Dedifferentiated amniotic fluid mesenchymal stem cell (primary cell): ENCODE data around the gene NKD1.

ENCODE experiments used
- DNase-seq: peaks from one replicate; pipeline ENCODE4 v3.0.0-alpha.2; 2016; ENCODE audit errors: extremely low spot score

NKD1 gene

DNA sequence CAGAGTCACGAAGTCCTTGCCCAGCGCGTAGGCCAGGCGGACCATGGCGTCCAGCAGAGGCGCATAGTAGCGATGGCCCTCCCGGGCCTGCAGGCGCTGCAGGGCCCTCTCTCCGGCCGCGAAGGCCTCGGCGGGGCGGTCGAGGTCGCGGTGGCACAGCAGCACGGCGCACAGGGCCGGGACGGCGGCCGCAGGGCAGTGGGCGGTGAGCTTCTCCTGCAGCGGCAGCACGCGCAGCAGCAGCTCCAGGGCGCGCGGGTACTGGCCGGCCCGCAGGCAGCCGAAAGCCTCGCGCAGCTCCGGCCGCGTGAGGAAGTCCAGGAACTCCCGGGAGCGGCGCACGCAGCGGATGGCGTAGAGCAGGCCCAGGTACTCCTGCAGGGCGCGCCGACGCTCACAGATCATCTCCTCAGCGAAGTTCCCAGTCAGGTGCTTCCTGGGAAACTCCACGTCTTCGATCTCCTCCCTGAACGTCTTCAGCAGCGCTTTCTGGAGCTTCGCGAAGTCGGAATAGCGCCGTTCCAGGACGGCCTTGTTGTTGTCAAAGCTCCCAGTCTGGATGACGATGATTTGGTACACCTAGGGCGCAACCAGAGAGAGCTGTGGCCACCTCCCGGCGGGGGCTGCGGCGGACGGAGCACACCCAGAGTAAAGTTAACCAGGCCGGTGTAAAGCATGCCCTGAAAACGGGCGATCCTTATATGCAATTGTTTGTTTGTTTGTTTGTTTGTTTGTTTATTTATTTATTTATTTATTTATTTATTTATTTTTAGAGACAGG is 125.5 kb downstream of the NKD1 start:
- no peak for DNase-seq

DNA sequence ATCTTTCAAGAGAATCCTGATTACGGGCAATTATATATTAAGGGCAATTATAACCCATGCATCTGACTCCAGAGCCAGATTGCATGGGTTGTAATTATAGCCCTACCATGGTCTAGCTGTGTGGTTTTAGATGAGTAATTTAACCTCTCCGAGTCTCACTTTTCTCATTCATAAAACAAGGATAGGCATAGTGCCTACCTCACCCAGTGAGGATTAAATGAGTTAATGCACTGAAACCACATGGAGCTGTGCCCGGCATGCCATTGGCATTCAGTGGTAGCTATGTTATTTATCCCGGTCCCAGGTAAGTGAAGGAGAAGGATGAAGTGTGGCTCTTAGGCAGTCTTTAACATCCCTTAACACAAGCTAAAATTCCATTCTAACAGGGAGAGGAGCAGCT is 126.6 kb downstream of the NKD1 start:
- no peak for DNase-seq

DNA sequence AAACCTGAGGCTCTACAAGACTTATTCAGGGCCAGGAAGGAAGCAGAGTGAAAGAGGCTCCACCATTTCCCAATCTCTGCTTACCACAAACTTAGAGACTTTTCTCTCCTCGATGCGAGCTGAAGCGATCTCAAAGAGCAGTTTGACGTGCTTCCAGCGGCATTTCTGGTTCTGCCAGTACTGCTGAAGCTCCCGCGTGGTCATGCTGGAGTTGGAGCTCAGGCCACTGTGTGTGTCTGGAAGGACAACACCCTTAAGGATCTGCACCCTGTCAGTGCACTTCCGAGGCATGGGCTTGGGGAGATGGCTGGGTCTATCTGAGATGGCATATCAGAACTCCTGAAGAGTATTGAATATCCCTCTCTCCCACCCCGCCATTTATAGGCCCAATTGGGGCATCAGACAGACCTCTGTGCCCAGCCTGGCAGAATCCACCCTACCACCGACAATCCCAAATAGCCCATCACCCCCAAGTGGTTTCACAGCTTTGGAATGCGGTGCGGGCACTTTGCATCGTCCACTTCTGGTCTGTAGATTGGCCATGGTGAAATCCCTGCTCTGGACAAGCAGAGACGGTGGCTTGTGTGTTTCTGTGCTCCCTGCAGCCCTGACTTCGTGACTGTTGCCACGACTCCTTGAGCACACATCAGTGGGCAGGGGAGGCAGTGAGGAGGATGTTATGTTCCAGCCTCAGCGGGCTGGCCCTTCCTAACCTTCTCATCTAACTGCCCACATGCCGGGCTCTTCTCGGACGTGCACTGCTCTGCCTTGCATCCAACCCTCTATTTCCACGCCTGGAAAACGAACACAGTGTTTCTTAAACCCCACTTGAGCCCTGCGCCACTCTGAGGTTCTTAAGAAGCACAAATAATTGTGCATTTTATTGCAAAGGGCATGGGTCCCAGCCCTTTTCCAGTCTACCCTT is 127.8 kb downstream of the NKD1 start:
- no peak for DNase-seq

DNA sequence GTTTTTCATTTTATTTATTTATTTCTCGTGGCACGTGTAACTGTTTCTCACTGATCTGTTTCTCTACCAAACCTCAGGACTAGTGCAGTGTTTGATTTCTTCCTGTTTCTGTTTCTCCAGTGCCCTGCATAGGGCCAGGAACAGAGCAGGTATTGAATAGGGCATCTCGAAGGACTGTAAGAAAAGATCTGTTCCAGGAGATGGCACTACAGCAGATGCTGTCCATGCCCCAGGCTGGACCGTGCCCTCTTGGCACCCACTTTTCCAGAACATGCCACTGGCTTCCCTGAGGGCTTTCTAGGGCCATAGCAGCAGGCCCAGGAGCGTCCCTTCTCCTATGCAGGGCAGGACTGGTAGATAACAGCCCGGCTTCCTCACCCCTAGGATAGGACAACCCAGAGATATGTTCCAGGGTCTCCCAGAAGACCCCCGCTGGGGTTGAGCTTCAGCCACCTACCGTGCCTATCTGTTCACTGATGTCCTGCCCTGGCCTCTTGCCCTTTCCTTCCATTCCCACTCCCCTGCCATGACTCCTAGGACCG is 128.6 kb downstream of the NKD1 start:
- DNase-seq = no peak

DNA sequence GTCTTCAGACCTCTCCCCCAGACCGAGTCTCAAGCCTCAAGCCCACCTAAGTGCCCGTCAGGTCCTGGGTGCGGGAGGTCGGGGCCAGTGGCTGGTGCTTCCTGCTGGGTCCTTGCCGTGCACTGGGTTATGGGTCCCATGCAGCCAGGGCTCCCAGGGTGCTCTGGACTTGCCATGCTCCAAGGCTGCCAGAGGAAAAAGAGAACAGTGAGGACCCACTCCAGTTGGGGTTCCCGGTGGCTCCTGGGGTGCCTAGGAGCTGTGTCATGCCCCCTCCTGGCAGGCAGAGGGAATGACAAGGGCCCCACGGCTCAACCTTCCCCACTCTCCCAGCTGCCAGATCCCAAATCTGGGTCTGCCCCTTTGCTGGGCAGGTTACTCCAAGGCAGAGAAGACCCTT is 129.2 kb downstream of the NKD1 start:
- no peak for DNase-seq

DNA sequence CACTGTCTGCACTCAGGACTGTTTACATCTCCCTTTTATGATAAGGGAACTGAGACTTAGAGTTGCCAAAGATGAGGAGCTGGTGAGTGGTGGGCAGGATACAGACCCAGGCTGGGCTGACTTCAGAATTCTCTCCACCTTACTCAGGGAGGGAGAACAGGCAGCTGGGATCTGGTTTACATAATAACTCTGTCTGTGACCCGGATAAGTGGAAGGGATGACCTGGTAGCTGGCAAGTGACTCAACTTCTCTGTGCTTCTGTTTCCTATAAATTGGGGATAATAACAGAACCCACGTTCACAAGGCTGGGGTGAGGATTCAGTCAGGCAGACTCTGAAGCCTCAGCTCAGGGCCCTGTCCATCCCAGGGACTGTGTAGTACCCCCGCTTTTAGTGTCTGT is 130.3 kb downstream of the NKD1 start:
- DNase-seq = no peak

DNA sequence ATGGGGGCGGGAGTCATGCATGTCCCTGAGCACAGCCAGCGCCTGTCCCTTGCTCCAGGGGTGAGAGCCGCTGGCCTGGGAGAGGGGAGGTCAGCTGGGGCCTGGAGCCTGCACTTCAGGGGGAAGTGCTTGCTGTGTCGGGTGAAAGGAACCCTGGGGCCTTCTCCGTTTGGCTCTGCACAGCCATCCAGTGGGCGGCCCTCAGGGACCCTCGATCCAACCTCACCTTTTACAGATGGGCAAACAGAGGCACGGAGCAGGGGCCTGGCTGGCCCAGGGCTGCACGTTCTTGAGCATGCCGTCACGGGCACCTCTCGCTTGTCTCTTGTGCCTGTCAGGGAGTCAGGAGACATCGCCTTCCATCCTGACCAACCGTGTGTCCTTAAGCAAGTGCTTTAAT is 131.1 kb downstream of the NKD1 start:
- DNase-seq = no peak

DNA sequence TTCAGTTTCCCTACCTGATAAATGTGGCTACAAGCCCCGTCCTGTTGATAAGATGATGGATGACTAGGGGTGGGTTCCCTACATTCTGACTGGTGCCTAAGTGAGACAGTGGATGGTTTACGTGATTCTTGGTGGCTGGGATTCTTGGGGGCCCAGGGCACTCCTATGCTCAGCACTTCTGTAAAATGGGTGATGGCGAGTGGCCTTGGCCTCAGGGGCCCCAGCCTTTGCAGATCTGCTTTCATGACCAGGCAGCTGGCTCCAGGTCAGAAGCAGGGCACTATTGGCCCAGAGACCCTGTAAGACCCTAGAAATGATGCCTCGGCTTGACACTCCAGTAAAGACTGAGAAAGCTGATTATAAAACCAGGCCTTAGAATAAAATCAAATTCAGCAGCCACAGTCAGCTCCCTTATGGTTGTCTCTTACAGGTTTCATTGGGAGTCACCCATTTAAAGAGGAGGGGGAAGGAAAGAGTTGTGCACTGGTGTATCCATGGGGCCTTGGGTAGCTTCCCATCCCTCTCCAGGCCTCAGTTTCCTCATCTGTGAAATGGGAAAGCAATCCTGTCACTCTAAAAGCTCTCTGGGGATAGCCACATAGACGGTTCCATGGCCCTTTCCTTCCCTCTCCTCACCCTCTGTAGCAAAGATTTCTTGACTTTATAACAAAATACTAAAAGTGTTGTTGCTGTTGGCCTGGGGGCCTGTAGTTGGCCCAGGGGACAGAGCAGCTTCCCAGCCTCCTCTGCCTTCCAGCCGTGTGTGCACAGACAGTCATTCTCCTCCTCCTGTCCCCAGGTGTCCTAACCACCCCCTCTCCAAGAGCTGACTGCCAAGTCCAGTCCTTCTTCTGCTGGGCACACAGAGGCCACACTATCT is 131.7 kb downstream of the NKD1 start:
- DNase-seq = no peak

DNA sequence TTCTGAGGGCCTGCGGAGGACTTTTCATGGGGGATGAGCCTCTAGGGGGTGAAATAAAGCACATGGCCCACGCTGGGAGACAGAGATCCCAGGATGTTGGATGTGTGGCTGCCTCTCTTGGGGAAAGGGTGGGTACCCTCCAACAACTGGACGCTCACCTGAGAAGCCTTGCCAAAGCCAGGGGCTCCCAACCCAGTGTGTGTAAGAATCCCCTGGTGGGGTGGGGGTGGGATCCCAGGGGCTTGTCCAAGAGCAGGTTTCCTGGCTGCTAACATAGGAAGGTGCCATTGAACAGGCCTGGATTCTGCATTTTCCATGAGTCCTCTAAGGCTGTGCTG is 132.3 kb downstream of the NKD1 start:
- DNase-seq = no peak

DNA sequence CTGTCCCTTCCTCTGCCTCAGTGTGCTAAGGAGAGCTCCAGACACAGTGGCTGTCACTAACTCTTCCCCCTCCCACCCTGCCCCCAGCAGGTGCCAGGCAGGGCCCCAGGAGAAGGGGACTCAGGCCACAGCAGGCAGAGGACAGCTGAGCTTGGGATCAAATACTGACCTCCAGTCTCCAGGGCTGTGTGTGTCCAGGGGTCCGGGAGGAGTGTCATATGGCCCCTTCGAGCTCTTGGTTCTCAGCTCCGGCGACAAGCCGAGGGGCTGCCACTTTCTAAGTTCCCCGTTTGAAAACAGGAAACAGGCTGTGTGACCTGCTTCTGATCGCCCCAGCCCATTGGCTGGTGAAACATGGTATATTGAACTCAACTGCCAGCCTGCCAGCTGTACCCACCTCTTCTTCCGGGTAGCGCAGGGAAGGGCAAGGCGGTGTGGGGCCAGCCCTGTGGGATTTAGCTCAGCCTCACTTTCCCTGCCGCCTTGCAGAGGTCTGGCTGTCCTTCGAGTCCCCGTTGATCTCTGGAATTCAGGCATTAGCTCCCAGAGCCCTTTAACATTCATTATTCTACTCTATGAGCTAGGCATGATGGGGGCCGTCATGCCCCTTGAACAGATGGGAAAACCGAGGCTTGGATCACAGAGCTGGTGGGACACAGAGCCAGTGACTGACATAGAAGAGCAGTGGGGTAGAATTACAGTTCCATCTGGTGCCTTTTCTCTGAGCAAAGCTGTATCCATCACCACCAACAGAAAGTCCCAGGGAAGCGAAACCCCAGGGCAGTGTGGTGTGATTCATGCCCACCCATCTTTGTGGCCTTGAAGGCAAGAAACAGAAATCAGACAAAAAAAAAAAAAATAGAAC is 133.1 kb downstream of the NKD1 start, which contains the start of gene SNX20:
Gene SNX20, minus strand, starts transcription at position 292 of the 865 bp plus-strand sequence. CDS start 3,786 bp downstream, outside the sequence.
- no peak for DNase-seq

DNA sequence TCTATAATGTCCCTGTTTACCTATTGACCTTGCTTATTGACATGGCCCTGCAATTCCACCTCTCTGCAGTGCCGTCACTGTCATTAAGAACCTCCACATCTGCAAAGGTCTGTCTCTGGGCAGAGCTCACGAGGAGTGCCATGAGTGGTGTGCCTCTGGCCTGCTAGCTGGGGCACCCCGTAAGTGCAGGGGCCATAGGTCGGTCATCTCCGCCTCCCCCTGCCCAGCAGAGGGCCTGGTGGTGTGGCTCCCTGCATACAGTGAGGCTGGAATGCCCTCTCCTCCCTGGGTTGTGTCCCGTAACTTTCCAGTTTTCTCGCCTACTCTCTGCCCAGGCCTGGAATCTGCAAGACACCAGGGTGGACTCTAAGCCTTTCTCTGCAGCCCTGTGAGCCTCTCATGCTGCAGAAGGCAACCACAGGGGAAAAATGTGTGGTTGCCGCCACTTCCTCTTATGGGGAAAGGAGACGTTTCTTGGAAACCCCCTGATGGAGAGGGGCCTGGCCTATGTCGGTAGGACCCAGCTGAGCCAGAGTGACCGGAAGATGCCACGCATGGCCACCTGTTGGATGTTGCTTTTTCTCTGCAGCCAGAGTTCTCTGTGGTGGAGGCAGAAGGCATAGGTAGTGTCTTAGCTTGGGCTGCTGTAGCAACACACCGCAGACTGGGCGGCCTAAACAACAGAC is 135.6 kb downstream of the NKD1 start:
- DNase-seq = no peak

DNA sequence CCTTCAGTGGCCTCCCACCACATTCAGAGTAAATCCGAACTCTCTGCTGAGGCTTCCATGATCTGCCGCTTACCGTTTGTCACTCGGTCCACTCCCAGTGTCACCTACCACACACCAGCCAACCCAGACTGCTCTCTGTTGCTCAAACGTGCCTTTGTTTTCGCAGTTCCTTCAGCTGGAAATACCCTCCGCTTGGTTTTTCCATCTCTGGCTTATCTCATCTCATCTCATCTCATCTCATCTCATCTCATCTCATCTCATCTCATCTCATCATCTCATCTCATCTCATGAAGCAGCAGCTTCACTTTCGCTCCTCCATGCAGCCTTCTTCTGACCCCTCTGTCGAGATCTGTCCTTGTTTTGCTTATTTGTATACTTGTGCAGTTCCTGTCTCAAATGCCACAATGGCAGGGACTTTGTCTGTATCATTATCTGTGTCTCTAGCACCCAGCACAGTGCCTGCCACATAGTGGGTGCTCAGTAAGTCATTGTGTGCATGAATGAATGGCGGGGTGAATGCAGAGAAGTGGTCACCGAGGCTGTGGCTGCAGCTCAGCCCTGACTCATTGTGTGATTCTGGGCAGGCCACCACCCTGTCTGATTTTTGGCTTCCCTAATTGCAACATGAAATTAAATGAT is 136.7 kb downstream of the NKD1 start:
- DNase-seq = no peak

DNA sequence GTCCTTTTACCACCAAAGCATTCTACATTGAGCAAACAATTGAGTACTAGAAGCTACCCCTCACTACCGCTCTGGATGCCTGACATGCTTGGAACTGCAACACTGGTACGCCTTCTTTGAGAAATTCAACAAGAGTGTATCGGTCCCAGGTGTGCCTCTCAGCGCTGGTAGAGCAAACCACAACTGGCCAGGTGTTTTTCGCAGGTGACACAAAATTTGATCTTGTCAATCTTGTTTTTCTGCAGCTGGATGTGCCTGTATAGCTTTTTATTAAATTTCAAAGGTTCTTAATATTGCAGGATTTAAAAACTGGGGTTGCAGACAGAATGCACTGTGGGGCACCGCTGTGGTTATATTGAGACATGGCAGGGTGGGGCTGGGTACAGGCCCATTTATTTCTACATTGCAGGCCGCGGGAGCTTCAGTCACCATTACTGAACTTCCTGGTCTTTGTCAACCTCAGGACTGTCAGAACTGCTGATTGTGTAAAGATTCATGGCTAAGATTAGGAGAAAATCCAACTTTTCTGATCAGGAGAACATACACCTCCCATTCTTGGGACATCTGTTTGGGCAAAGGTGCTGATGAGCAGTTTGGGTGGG is 137.4 kb downstream of the NKD1 start:
- DNase-seq = no peak

DNA sequence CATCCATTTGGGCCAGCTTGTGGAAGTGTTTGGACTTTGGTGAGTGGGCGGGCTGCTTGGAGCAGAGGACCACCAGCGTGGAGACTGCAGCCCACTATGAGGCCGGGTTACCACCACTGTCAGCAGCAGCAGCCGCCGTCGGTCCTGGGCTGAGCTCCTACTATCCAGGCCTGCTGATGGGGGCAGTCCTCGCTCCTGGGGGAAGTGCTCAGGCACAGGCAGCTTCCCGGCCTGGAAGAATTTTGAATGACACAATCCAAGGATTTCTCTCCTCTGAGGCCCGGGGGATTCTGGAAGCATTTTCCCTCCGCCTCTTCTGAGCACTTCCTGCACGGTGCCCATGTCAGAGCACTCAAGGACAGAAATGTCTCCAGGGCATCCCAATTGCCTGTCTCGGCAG is 139.9 kb downstream of the NKD1 start:
- no peak for DNase-seq

DNA sequence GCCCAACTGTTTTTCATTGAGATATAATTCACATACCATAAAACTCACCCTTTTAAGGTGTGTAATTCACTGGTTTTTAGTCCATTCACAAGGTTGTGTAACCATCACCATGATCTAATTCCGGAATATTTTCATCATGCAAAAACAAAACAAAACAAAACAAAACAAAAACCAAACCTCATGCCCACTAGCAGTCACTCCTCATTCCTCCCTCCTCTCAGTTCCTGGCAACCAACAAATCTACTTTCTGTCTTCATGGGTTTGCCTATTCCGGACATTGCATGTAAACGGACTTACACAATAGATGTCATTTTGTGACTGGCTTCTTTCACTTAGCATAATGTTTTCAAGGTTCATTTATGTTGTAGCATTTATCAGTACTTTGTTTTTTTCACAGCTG is 140.7 kb downstream of the NKD1 start:
- no peak for DNase-seq

DNA sequence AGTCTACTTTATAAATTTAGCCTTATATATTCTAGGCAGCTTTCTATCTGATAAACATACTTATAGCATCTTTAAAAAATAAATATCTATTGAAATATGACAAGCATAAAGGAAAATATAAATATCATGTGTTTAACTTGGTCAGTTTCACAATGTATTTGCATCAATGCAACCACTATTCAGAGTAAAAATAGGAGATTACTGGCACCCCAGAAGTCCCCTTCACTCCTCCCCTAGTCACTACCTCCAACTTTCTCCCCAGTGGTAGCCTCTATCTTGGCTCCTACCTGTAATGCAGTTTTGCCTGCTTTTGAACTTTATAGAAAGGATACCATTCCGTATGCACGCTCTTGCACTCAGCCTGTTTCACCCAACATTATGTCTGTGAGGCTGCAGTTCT is 142.0 kb downstream of the NKD1 start:
- DNase-seq = no peak

DNA sequence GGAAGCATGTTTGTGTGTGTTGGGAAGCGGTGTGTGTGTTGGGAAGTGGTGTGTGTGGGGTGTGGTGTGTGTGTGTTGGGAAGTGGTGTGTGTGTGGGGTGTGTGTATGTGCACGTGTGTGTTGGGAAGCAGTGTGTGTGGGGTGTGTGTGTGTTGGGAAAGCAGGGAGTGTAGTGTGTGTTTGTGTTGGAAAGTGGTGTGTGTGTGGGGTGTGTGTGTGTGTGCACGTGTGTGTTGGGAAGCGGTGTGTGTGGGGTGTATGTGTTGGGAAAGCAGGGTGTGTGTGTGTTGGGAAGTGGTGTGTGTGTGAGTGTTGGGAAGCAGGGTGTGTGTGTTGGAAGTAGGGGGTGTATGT is 144.4 kb downstream of the NKD1 start:
- DNase-seq = no peak

DNA sequence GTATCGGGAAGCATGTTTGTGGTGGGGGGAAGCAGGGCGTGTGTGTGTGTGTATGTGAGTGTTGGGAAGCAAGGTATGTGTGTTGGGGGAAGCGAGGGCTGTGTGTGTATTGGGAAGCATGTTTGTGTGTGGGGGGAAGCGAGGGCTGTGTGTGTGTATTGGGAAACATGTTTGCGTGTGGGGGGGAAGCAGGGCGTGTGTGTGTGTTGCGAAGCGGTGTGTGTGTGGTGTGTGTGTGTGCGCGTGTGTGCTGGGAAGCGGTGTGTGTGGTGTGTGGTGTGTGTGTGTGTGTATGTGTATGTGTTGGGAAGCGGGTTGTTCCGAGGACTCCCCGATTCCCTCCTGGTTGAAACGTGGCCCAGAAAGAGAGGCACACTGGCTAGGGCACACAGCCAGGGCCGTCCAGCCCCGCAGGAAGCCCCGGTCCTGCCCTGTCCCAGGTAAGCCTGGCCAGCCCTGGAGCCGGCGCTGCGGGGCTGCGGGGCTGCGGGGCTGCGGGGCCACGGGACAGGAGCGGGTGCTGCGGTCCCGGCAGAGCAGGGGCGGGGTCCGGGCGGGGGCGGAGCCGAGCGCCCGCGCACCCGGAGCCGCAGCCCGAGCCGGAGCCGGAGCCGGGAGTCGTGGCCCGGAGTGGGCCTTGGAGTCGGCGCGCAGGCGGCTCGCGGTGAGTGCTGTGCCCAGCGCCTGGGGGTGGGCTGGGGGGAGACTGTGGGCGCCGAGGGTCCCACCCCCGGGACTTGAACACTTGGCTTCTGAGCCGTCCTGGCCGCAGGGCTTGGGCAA is 145.0 kb downstream of the NKD1 start, which contains the start of gene NOD2:
Gene NOD2, plus strand, starts transcription at position 608 of the 783 bp plus-strand sequence. CDS start 5,890 bp downstream, outside the sequence.
- no peak for DNase-seq
